Measurements from ENCODE around the gene LRMDA.

The LRMDA gene

DNA sequence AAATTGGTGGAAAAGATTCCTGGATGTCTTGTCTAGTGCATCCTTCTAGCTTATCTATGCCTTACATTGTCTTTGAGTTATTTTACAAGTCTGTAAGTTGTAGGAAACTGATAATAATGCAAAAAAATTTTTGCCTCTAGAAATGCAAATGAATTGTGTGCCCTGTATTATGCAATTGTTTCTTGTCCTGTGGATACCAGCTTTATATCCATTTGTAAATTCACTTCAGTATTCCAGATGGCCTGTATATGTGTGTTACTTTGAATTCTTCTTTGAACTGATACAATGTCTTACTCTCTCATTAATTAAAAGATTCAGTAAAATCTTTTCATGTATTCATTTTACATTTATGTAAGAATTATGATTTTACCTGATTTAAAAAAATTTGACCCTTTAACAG lies 234.3 kb downstream of the LRMDA start:
- TF ChIP-seq RAD21 (IDR thresholded peaks at IDR 0.05; ENCODE audit: low read depth) (no peak), TCF12 (IDR thresholded peaks at IDR 0.05; ENCODE audit: low read depth) (no peak)
- TF ChIP-seq, protein P1, sequence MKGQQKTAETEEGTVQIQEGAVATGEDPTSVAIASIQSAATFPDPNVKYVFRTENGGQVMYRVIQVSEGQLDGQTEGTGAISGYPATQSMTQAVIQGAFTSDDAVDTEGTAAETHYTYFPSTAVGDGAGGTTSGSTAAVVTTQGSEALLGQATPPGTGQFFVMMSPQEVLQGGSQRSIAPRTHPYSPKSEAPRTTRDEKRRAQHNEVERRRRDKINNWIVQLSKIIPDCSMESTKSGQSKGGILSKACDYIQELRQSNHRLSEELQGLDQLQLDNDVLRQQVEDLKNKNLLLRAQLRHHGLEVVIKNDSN (IDR thresholded peaks at IDR 0.05) = no peak

GRCh38 chr10:75672111-75672671 lies 240.8 kb downstream of the LRMDA start:
- TF ChIP-seq TCF12 (IDR thresholded peaks at IDR 0.05; ENCODE audit: low read depth) (no peak), YY1 (IDR thresholded peaks at IDR 0.05; ENCODE audit: low read depth) (no peak), TAF1 (IDR thresholded peaks at IDR 0.05; ENCODE audit: low read depth) (no peak), EGR1 (IDR thresholded peaks at IDR 0.05) (no peak), MAX (IDR thresholded peaks at IDR 0.05) (no peak), CREB1 (IDR thresholded peaks at IDR 0.05; ENCODE audit: low read depth) (no peak), TEAD4 (IDR thresholded peaks at IDR 0.05) (no peak), FOXM1 (IDR thresholded peaks at IDR 0.05; ENCODE audit: borderline replicate concordance, low read depth) (no peak), CEBPB (IDR thresholded peaks at IDR 0.05) (no peak)

GRCh38 chr10:75672842-75673241 lies 241.4 kb downstream of the LRMDA start:
- TF ChIP-seq, protein P2, sequence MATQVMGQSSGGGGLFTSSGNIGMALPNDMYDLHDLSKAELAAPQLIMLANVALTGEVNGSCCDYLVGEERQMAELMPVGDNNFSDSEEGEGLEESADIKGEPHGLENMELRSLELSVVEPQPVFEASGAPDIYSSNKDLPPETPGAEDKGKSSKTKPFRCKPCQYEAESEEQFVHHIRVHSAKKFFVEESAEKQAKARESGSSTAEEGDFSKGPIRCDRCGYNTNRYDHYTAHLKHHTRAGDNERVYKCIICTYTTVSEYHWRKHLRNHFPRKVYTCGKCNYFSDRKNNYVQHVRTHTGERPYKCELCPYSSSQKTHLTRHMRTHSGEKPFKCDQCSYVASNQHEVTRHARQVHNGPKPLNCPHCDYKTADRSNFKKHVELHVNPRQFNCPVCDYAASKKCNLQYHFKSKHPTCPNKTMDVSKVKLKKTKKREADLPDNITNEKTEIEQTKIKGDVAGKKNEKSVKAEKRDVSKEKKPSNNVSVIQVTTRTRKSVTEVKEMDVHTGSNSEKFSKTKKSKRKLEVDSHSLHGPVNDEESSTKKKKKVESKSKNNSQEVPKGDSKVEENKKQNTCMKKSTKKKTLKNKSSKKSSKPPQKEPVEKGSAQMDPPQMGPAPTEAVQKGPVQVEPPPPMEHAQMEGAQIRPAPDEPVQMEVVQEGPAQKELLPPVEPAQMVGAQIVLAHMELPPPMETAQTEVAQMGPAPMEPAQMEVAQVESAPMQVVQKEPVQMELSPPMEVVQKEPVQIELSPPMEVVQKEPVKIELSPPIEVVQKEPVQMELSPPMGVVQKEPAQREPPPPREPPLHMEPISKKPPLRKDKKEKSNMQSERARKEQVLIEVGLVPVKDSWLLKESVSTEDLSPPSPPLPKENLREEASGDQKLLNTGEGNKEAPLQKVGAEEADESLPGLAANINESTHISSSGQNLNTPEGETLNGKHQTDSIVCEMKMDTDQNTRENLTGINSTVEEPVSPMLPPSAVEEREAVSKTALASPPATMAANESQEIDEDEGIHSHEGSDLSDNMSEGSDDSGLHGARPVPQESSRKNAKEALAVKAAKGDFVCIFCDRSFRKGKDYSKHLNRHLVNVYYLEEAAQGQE (IDR thresholded peaks at IDR 0.05; ENCODE audit: low read depth) = no peak
- TF ChIP-seq TAF1 (IDR thresholded peaks at IDR 0.05; ENCODE audit: low read depth) = no peak
- no peak for TF ChIP-seq CREB1 (IDR thresholded peaks at IDR 0.05; ENCODE audit: low read depth)
- no peak for TF ChIP-seq TEAD4 (IDR thresholded peaks at IDR 0.05)
- no peak for TF ChIP-seq YY1 (IDR thresholded peaks at IDR 0.05; ENCODE audit: low read depth)
- no peak for TF ChIP-seq RAD21 (IDR thresholded peaks at IDR 0.05; ENCODE audit: low read depth)
- no peak for TF ChIP-seq ZBTB7A (IDR thresholded peaks at IDR 0.05; ENCODE audit: low read depth)
- TF ChIP-seq NFIC (IDR thresholded peaks at IDR 0.05) = no peak
- no peak for TF ChIP-seq MAX (IDR thresholded peaks at IDR 0.05)
- TF ChIP-seq, protein P1 (IDR thresholded peaks at IDR 0.05) = no peak
- TF ChIP-seq EGR1 (IDR thresholded peaks at IDR 0.05) = no peak
- no peak for TF ChIP-seq FOXM1 (IDR thresholded peaks at IDR 0.05; ENCODE audit: borderline replicate concordance, low read depth)
- no peak for TF ChIP-seq CEBPB (IDR thresholded peaks at IDR 0.05)
- TF ChIP-seq TCF12 (IDR thresholded peaks at IDR 0.05; ENCODE audit: low read depth) = no peak
- TF ChIP-seq EP300 (IDR thresholded peaks at IDR 0.05; ENCODE audit: borderline replicate concordance) = no peak

- TF ChIP-seq CREB1 (IDR thresholded peaks at IDR 0.05; ENCODE audit: low read depth) (no peak), NFIC (IDR thresholded peaks at IDR 0.05) (no peak), CEBPB (IDR thresholded peaks at IDR 0.05) (no peak), TAF1 (IDR thresholded peaks at IDR 0.05; ENCODE audit: low read depth) (no peak), EP300 (IDR thresholded peaks at IDR 0.05; ENCODE audit: borderline replicate concordance) (no peak)
These were observed 246.1 kb downstream of the LRMDA start for GRCh38 chr10:75677541-75677940.

DNA sequence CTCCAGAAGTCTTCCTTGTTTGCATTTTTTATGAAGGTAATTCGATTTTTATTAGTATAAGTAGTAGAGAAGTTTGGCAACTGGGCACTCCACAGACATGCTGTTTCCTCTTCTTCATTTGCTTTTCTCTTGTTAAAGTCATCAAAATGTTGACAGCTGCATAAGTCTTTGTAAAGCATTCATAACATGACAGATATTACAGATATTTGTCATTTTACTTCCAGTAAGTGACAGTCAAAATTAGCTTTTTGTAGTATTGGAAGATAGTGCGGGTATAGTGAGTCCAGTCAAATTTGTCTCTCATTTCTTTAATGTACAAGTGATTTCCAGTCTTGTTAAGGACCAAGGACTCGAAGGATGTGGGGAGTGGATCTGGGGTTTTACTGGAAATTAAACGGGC lies 247.1 kb downstream of the LRMDA start:
- TF ChIP-seq ZBTB7A (IDR thresholded peaks at IDR 0.05; ENCODE audit: low read depth) = no peak

GRCh38 chr10:75679536-75679935 lies 248.1 kb downstream of the LRMDA start:
- TF ChIP-seq TCF12 (IDR thresholded peaks at IDR 0.05; ENCODE audit: low read depth) (no peak), EP300 (IDR thresholded peaks at IDR 0.05; ENCODE audit: borderline replicate concordance) (no peak), MAX (IDR thresholded peaks at IDR 0.05) (no peak), YY1 (IDR thresholded peaks at IDR 0.05; ENCODE audit: low read depth) (no peak), EGR1 (IDR thresholded peaks at IDR 0.05) (no peak), CREB1 (IDR thresholded peaks at IDR 0.05; ENCODE audit: low read depth) (no peak)
- TF ChIP-seq, protein P1 (IDR thresholded peaks at IDR 0.05) = no peak

- no peak for TF ChIP-seq CREB1 (IDR thresholded peaks at IDR 0.05; ENCODE audit: low read depth)
- no peak for TF ChIP-seq TCF12 (IDR thresholded peaks at IDR 0.05; ENCODE audit: low read depth)
- TF ChIP-seq, protein P1 (IDR thresholded peaks at IDR 0.05) = no peak
- no peak for TF ChIP-seq FOXM1 (IDR thresholded peaks at IDR 0.05; ENCODE audit: borderline replicate concordance, low read depth)
- TF ChIP-seq RAD21 (IDR thresholded peaks at IDR 0.05; ENCODE audit: low read depth) = no peak
- TF ChIP-seq TEAD4 (IDR thresholded peaks at IDR 0.05) = no peak
- TF ChIP-seq ZBTB7A (IDR thresholded peaks at IDR 0.05; ENCODE audit: low read depth) = no peak
- TF ChIP-seq CEBPB (IDR thresholded peaks at IDR 0.05) = no peak
- TF ChIP-seq YY1 (IDR thresholded peaks at IDR 0.05; ENCODE audit: low read depth) = no peak
- TF ChIP-seq NFIC (IDR thresholded peaks at IDR 0.05) = no peak
- TF ChIP-seq EGR1 (IDR thresholded peaks at IDR 0.05) = no peak
These were observed 249.9 kb downstream of the LRMDA start for GRCh38 chr10:75681334-75681733.

Measured in Ishikawa (cell line).